Bladder microvascular endothelial cell (primary cell): ENCODE measurements around the gene DDT. TPM values are rescaled to one million over a fixed set of nuclear protein-coding genes. Genes with fewer than 3 reads are reported as not detected.

Experiments used
- total RNA-seq: library from RNA; depleted of rRNA; stranded (reverse); fragments of >200 nt; gene quantifications from 2 replicates; pipeline ENCODE4 v1.2.3, GENCODE V29; 2014

DDT gene
- 65.6 and 81.6 TPM in 2 replicates for total RNA-seq

DNA sequence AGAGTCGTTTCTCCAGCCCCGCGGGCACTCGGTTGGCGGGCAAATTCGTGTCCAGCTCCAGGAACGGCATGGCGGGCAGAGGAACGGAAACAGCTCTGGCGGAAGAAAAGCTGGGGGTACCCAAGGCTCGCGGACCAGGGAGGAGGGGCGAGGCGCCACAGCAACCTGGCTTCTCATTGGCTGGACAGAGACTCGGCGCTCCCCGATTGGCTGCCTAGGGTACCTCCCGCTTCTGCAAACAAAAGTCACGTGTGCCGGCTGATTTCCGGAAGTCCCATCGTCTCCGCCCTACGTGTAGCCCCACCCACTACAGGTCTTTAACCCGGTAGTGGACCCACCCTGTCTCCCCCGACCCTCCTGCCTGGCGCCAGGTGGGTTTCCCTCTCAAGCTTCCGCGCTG, at the start of gene DDT:
Gene DDT, minus strand, starts transcription at position 97 of the 400 bp plus-strand sequence. Its CDS starts 27 bp downstream, at position 70.

GRCh38 chr22:24005201-24005600, 31.0 kb upstream of the DDT start, which contains the start of gene GSTT4:
TSS of gene GSTT4 (minus strand) at chr22:24005453. CDS start at chr22:24005356, 97 bp downstream.

GRCh38 chr22:23979557-23980240, 5.5 kb upstream of the DDT start, which contains the start of gene GSTT2:
TSS of gene GSTT2 (plus strand) at chr22:23980134.

GRCh38 chr22:23966568-23966967, 7.7 kb downstream of the DDT start, which contains the start of gene DDTL:
TSS of gene DDTL (plus strand) at chr22:23966888. CDS start at chr22:23966915, 27 bp downstream.

DNA sequence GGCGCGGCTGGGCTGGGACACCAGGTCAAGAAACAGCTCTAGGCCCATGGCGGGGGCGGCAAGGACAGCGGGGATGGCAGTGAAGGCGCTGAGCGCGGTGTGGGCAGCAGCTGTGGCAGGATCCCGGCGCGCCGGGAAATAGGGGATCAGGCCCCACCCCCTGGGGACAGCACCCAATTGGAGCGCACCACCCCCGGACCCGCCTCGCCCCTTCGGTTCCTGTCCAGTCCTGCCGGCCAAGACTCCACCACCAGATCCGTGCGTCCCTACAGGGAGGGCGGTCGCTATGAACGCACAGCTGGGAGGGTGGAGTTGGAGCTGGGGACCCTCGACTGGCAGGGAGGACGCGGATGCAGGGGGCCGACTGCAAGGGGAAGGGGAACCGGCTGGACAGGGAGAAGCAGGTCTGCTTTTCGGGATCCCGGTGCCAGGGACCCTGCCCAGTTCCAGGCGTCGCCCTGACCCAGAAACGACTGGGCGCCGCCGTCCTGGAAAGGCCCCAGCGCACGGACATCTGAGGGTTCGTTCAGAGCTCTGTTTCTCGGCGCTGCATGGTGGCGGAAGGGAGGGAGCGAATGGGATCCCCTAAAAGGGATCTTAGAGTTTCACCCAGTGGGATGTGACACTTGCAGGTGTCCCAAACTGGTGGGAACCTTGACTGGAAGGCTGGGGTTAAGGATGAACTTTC, 13.0 kb downstream of the DDT start, which contains the start of gene GSTT2B:
Gene GSTT2B, minus strand, starts transcription at position 112 of the 688 bp plus-strand sequence. Its CDS starts 64 bp downstream, at position 48.

Other genes starting within 250 kb of the DDT start
- 1.1 and 3.1 TPM in 2 replicates for gene ZNF70, start 223.3 kb downstream of the DDT start, total RNA-seq
- gene VPREB3, start 220.0 kb downstream of the DDT start, total RNA-seq: not detected in 2 replicates
- 0.13 and 0.81 TPM in 2 replicates for gene C22orf15, start 211.5 kb downstream of the DDT start, total RNA-seq
- 2.8 and 5.4 TPM in 2 replicates for gene CHCHD10, start 206.5 kb downstream of the DDT start, total RNA-seq
- gene MMP11, start 201.6 kb downstream of the DDT start, total RNA-seq: 1.9 and 8.6 TPM in 2 replicates
- gene SMARCB1, start 187.5 kb downstream of the DDT start, total RNA-seq: 17.0 and 26.8 TPM in 2 replicates
- gene DERL3, start 135.4 kb downstream of the DDT start, total RNA-seq: 0.38 and 0.49 TPM in 2 replicates
- 2.8 and 7.9 TPM in 2 replicates for gene SLC2A11, start 116.6 kb downstream of the DDT start, total RNA-seq
- gene MIF, start 80.1 kb downstream of the DDT start, total RNA-seq: 164 and 291 TPM in 2 replicates
- gene GSTT2B, start 13.2 kb downstream of the DDT start, total RNA-seq: 1.3 and 7.0 TPM in 2 replicates
- 0.25 and 1.1 TPM in 2 replicates for gene DDTL, start 7.6 kb downstream of the DDT start, total RNA-seq
- gene GSTT2, start 5.7 kb upstream of the DDT start, total RNA-seq: not detected in 2 replicates
- gene GSTT4, start 31.0 kb upstream of the DDT start, total RNA-seq: not detected in 2 replicates
- gene CABIN1, start 36.9 kb upstream of the DDT start, total RNA-seq: 28.5 and 57.3 TPM in 2 replicates
- 0.31 and 0.81 TPM in 2 replicates for gene SUSD2, start 207.0 kb upstream of the DDT start, total RNA-seq